Inferior parietal cortex (tissue), 1 donor: ENCODE measurements around the gene RTF2.
"Not testable (repeated sequence)": the region's sequence is repeated elsewhere in the genome, so short reads cannot be mapped to it uniquely, and the experiment has no call there.

ENCODE experiments used
- DNase-seq: peaks from one replicate; pipeline ENCODE4 v3.0.0-alpha.2; 2016; ENCODE audit errors: extremely low spot score

RTF2 gene

DNA sequence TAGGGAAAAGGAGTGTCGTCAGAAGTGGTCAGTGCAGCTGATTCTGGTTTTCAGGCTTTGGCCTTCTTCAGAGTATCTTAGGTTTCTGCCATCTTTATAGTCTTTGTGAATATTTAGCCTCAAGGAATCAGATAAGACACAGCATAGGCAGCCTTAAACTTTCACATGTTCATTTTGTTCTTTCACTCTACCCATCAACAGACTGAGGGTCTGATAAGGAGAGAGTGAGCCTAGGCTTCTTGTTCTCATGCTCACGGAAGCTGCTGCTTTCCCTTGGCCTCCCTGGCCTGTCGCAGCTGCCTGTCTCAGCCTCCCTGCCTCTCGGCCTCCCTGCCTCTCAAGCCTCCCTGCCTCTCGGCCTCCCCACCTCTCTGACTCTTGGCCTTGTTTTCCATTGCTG is 20.1 kb downstream of the RTF2 start:
- DNase-seq = no peak

- no peak for DNase-seq
These were observed 32.7 kb downstream of the RTF2 start for GRCh38 chr20:56501116-56501515.

- no peak for DNase-seq
These were observed 35.5 kb downstream of the RTF2 start for GRCh38 chr20:56503916-56504315.

DNA sequence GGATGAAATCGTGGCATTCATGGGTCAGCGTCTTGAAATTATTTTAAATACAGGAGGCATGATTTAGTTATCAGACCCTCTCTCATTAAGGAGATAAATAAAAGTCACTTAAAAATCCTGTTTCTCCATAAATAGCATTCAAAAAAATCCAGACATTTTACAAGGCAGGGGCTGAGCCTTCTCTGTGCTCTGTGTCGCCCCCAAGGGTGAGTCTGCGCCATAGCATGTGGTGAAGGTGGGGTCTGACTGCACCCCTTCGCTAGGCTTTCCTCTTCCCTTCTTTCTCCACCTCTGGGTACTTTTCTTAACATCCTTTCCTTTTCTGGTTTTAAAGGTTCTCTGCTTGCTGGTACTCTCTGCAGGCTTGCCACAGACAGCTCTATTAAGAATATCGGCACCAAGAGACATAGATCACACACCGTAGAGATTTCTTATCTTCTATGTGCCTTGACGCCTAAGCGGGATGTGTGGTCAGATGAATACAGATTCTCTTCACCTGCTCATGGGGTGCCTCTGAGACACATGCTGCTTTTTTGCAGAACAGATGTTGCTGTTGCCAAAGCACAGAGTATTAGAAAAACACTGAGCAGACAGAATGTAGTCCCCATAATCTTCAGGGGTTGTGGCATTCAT is 36.1 kb downstream of the RTF2 start:
- no peak for DNase-seq

DNA sequence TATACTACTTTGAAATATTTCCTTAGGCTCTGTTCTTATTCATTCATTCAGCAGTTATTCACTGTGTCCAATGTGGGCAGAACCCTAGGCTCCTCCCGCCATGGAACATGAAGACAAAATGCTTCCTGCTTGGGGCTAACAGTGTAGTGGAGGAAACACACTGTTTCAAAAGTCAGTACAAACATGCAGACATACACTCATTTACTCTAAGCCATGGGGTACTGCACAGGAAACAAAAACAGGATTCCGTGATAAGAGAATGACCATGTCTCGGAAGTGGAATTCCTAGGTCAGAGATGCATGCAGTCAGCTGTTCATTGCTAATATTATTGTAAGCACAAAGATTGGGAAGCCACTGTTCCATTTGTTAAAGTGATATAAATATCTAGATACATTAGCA is 37.7 kb downstream of the RTF2 start:
- no peak for DNase-seq

DNA sequence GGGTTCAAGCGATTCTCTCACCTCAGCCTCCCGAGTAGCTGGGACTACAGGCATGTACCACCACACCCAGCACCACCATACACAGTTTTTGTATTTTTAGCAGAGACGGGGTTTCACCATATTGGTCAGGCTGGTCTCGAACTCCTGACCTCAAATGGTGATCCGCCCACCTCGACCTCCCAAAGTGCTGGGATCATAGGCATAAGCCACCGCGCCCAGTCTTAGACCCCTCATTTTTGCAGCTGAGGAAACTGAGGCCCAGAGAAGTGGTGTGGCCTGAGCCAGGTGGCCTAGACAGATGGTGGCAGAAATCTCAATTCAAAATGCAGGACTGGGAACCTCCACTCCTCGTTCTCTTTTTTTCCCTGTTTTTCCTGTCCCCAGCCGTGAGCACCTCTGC is 43.5 kb downstream of the RTF2 start:
- no peak for DNase-seq

DNA sequence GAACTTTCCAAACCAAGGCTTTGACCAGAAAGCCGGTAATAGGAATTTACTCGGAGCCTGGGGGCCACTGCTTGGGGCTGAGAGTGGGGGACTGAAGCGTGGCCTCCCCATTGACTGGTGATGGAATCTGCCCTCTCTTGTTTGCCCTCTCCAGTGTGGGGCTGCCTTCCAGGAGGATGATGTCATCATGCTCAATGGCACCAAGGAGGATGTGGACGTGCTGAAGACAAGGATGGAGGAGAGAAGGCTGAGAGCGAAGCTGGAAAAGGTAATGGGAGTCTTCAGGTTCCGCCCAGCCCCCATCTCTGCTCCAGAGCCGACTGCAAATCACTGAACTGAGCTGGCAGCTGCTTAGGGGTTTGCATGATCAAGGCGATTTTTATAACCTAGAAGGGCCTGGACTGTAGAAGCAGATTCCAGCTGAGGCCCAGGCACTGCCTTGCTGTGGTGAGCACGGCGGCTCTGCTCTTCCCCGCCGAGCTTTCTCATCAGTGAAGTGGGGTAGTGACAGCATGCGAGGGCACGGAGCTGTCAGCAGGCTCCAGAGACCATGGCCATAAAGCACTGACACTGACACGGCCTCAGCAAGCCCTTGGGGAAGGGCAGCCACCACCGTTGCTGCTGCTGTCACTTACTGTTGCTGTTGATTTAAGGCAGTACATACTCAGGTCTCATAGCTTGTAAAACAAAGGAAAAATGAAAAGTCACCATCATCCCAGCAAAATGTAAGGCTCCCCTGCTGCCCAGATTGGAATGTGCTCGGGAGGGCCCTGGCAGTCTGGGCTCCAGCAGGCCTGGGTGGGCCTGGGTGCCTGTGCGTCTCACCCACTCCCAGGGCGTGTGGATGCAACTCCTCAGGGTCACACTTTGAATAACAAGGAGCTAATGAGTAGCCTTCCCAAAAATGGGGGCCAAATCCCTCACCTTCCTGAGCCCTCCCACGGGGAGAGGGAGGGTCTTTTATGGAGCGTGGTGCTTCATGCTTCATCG is 45.0 kb downstream of the RTF2 start:
- no peak for DNase-seq

- peak; percentile 19 for DNase-seq
These were observed 48.2 kb downstream of the RTF2 start for GRCh38 chr20:56516631-56517030.

GRCh38 chr20:56517211-56517610 is 48.8 kb downstream of the RTF2 start:
- DNase-seq = no peak

GRCh38 chr20:56517641-56518040 is 49.2 kb downstream of the RTF2 start:
- no peak for DNase-seq

DNA sequence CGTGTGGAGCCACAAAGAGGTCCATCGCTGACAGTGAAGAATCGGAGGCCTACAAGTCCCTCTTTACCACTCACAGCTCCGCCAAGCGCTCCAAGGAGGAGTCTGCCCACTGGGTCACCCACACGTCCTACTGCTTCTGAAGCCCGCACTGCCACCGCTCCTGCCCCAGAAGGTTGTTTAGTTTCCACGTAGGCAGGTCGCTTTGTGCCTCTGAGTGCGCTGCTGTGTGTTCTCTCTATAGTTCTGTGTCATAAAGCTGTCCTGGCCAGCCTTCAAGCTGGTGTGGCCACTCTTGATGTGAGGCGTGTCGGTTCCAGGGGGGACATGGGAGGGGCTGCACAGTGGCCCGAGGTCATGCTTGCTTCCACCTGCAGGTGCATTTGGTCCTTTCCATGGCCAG is 49.7 kb downstream of the RTF2 start:
- DNase-seq = no peak

DNA sequence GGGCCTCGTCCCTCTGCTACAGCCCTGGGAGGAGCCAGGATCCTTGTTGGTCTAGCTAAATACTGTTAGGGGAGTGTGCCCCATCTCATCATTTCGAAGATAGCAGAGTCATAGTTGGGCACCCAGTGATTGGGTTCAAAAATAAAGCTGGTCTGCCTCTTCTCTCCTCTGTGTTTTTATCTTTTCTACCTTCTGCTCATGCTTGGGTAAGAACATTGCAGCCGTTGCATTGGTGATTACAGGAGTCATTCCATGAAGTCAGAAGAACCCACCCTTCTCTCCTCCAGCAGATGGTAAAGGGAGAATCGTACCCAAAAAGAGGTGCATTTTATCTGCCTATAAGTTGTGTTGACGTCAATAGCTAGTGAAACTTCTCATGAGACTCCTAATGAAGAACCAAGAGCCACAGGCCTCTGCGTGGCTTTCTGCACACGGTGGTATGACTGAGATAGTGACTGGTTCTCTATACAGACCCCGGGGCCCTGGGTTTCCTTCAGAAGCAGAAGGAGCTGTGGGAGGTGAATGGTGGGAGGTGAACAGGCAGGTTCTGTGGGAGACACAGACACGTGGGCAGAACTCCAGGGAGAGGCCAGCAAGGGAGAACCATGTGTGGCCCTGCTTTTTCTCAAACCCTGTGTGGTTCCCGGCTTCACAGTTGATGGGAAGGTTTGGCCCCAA is 50.4 kb downstream of the RTF2 start:
- DNase-seq = no peak

- no peak for DNase-seq
These were observed 51.1 kb downstream of the RTF2 start for GRCh38 chr20:56519551-56519950.

DNA sequence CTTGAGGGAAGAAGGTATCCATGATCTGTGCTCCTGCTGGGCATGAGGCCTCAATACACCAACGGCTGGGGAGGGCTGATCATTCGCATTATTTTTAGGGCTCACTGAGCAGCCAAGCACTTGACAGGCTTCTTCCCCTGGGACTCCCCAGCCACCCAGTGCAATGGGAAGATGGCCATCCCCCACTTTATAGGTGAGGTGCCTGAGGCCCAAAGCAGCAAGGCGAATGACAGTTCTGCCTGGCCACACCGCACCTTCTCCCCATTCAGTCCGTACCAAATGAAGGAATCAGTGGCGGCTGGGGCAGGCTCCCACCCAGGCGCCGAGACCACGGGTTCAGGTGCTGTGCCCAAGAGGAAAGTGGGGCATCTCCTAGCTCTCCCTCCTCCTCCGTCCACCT is 51.8 kb downstream of the RTF2 start:
- DNase-seq = no peak

DNA sequence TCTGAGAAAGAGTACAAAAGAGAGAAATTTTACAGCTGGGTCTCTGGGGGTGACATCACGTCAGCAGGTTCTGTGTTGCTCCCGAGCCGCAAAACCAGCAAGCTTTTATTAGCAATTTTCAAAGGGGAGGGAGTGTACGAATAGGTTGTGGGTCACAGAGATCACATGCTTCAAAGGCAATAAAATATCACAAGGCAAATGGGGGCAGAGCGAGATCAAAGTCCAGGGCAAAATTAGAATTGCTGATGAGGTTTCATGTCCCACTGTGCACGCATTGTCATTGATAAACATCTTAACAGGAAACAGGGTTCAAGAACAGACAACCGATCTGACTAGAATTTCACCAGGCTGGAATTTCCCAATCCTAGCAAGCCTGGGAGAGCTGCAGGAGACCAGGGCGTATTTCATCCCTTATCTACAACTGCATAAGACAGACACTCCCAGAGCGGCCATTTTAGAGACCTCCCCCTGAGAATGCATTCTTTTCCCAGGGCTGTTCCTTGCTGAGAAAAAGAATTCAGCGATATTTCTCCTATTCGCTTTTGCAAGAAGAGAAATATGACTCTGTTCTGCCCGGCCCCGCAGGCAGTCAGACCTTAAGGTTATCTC is 52.4 kb downstream of the RTF2 start:
- not testable (repeated sequence) for DNase-seq

DNA sequence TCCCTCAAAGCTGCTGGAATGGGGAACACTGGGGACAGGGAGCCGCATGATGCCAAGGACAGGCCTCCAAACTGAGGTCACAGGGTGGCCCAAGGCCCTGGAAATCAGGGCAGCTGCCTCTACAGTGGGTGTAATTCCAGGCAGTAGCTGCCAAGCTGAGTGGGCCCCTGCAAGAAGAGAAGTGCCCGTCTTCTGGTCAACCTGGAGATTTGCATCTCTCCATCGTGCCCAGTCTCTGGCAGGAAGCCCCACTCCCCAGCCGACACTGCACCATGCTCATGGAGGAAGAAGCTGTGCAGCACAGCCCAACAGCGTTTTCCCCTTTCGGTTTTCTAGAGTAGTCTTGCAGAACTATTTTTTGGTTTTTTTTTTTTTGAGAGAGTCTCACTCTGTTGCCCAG is 53.9 kb downstream of the RTF2 start:
- no peak for DNase-seq

GRCh38 chr20:56524444-56524843 is 56.0 kb downstream of the RTF2 start, which contains the start of gene FAM209A:
Gene FAM209A (plus strand): TSS chr20:56524744. CDS start chr20:56524809, 65 bp downstream.
- not testable (repeated sequence) for DNase-seq

DNA sequence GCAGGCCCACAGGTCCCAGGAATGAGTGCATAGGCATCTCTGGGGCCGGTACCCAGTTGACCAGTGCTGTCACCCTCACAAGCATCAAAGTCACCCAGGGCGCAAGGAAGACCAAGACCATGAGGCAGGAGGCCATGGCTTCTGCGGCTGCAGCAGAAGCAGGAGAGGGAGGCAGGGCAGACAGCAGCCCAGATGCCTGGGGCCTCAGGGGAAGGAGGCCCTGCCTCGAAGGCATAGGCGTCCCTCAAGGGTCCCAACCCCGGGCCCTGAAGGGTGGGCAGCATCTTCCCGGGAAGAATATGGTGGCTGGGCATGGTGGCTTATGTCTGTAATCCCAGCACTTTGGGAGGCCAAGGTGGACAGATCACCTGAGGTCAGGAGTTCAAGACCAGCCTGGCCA is 59.1 kb downstream of the RTF2 start:
- no peak for DNase-seq

GRCh38 chr20:56532946-56533345 is 64.5 kb downstream of the RTF2 start, which contains the start of gene FAM209B:
Gene FAM209B (plus strand): TSS chr20:56533246. CDS start chr20:56533342, 96 bp downstream.
- not testable (repeated sequence) for DNase-seq

DNA sequence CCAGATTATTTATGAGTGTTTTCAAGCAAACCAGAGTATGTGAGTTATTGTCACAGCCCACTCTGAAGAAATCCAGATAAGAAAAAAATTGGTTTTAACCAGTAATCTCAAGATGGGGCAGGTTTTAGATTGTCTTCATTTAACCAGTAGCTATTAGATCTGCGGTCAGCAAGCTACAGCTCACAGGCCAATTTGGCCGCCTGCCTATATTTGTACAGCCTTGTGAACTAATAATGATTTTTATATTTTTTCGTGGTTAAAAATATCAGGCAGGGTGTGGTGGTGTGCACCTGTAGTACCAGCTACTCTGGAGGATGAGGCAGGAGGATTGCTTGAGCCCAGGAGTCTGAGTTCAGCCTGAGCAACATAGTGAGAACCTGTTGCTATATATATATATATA is 69.6 kb downstream of the RTF2 start:
- DNase-seq = no peak

DNA sequence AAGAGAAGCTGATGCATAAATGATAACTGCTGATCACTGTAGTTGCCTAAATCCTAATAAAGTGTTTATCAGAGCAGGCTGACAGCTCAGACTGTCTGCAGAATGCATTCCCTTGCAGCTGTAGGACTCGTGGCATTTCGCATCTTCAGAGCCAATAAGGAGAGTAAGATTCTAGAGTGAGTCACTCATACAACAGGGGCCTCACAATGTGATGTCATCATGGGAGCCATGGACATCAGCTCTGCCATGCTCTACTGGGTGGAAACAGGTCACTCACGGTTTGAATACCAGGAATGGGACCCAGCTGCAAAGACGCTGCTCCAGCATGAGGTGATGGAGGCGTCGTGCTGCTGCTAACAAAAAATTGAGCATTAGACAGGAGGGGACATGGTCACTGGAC is 72.0 kb downstream of the RTF2 start:
- DNase-seq = no peak

GRCh38 chr20:56542489-56543030 is 74.1 kb downstream of the RTF2 start:
- no peak for DNase-seq
